Measurements from ENCODE around the gene DIPK1A. TPM values are rescaled to one million over a fixed set of nuclear protein-coding genes. Genes with fewer than 3 reads are reported as not detected.

The DIPK1A gene
- total and polyA plus RNA-seq, 9 donors, result 4.7 to 15.4 (median 8.6) TPM

DNA sequence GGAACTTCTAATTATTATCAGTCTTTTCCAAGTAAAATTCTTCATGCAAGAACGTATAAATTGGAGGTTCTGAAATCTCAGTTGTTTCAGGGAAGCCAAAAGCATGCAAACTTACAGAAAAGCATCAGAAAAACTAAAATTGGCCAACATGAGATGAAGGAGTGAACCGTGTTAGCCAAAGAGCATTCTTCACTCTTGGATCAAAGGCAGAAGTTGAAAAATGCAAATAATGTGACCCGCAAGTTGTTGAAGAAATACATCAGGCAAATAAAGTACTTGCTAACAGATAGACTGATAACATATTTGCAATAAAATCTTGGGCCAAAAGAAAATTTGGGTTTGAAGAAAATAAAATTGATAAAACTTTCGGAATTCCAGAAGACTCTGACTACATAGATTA, 29.6 kb downstream of the DIPK1A start:
- intact Hi-C loops (cut with DNase I), result no loop called here
- H3K9me3 ChIP-seq, result no peaks in the 10 kb centered on the region
- H3K36me3 ChIP-seq, result no peaks in the 10 kb centered on the region
- no peaks in the 10 kb centered on the region for H3K27me3 ChIP-seq
- H3K4me1 ChIP-seq (ENCODE audit: insufficient read depth), result peaks cover 2% of the 10 kb centered on the region
- H3K27ac ChIP-seq, result no peak overlapping the region
- no peak for DNase-seq
- WGBS, 3 donors, result 32 to 47% (median 46%) methylated on average over 4 of the region's 4 CpGs
- no peak overlapping the region for H3K4me3 ChIP-seq
- TF ChIP-seq, protein P1, sequence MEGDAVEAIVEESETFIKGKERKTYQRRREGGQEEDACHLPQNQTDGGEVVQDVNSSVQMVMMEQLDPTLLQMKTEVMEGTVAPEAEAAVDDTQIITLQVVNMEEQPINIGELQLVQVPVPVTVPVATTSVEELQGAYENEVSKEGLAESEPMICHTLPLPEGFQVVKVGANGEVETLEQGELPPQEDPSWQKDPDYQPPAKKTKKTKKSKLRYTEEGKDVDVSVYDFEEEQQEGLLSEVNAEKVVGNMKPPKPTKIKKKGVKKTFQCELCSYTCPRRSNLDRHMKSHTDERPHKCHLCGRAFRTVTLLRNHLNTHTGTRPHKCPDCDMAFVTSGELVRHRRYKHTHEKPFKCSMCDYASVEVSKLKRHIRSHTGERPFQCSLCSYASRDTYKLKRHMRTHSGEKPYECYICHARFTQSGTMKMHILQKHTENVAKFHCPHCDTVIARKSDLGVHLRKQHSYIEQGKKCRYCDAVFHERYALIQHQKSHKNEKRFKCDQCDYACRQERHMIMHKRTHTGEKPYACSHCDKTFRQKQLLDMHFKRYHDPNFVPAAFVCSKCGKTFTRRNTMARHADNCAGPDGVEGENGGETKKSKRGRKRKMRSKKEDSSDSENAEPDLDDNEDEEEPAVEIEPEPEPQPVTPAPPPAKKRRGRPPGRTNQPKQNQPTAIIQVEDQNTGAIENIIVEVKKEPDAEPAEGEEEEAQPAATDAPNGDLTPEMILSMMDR (IDR thresholded peaks at IDR 0.05), result no peak
- TF ChIP-seq EP300 (IDR thresholded peaks at IDR 0.05), result no peak

- 24 to 49% (median 42%) methylated on average over 1 of the region's 1 CpG for WGBS, 3 donors
- intact Hi-C loops (cut with DNase I), result no loop called here
- H3K27ac ChIP-seq, result no peak overlapping the region
Observed at GRCh38 chr1:92929461-92929860, 31.8 kb downstream of the DIPK1A start.

GRCh38 chr1:92927870-92928269, 33.4 kb downstream of the DIPK1A start:
- no peak for TF ChIP-seq POLR2A (IDR thresholded peaks at IDR 0.05)
- TF ChIP-seq, protein P1 (IDR thresholded peaks at IDR 0.05), result no peak
- TF ChIP-seq EP300 (IDR thresholded peaks at IDR 0.05), result no peak
- H3K4me1 ChIP-seq (ENCODE audit: insufficient read depth), result no peaks in the 10 kb centered on the region
- H3K9me3 ChIP-seq, result no peaks in the 10 kb centered on the region
- no peaks in the 10 kb centered on the region for H3K36me3 ChIP-seq
- intact Hi-C loops (cut with DNase I), result no loop called here
- DNase-seq, result no peak
- H3K27me3 ChIP-seq, result no peaks in the 10 kb centered on the region
- H3K4me3 ChIP-seq, result no peak overlapping the region
- no peak overlapping the region for H3K27ac ChIP-seq

More at GRCh38 chr1:92929461-92929860, 31.8 kb downstream of the DIPK1A start:
- Histone ChIP-seq H3K4me3 (no peak overlapping the region), H3K36me3 (no peaks in the 10 kb centered on the region), H3K9me3 (no peaks in the 10 kb centered on the region), H3K27me3 (no peaks in the 10 kb centered on the region), H3K4me1 (ENCODE audit: insufficient read depth) (no peaks in the 10 kb centered on the region)
- DNase-seq, result no peak
- no peak for TF ChIP-seq EP300 (IDR thresholded peaks at IDR 0.05)
- TF ChIP-seq POLR2A (IDR thresholded peaks at IDR 0.05), result no peak
- TF ChIP-seq, protein P1 (IDR thresholded peaks at IDR 0.05), result no peak

- TF ChIP-seq POLR2A (IDR thresholded peaks at IDR 0.05) (no peak), EP300 (IDR thresholded peaks at IDR 0.05) (no peak)
- TF ChIP-seq, protein P1 (IDR thresholded peaks at IDR 0.05), result no peak
- intact Hi-C loops (cut with DNase I), result no loop called here
Observed at GRCh38 chr1:92926873-92927272, 34.4 kb downstream of the DIPK1A start.

DNA sequence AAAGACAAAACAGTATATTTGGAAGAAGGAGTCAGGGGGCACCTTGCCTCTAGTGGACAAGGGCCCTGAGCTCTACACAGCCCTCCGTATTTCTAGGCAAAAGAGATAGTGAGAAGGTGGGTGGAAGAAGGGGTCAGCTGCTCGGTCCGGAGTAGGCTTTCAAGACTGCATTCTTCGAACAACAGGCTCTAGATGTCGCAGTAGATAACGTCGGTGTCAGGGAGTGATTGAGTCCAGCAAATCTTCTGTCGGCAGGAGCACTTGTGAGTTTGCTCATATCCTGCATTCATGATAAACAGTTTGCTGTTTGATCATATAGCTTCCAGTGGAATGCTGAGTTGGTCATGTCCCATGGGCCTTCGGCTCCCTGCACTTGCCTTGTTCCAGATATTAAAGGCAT, 36.8 kb downstream of the DIPK1A start:
- H3K36me3 ChIP-seq, result no peaks in the 10 kb centered on the region
- WGBS, 3 donors, result 91 to 94% (median 91%) methylated on average over 9 of the region's 9 CpGs
- H3K27me3 ChIP-seq, result no peaks in the 10 kb centered on the region
- intact Hi-C loops (cut with DNase I), result no loop called here
- no peak overlapping the region for H3K4me3 ChIP-seq
- no peaks in the 10 kb centered on the region for H3K9me3 ChIP-seq
- H3K4me1 ChIP-seq (ENCODE audit: insufficient read depth), result no peaks in the 10 kb centered on the region
- no peak for DNase-seq
- TF ChIP-seq EP300 (IDR thresholded peaks at IDR 0.05), result no peak
- TF ChIP-seq POLR2A (IDR thresholded peaks at IDR 0.05), result no peak
- TF ChIP-seq, protein P1 (IDR thresholded peaks at IDR 0.05), result no peak
- H3K27ac ChIP-seq, result no peak overlapping the region

More at GRCh38 chr1:92926873-92927272, 34.4 kb downstream of the DIPK1A start:
- Histone ChIP-seq H3K9me3 (no peaks in the 10 kb centered on the region), H3K4me1 (ENCODE audit: insufficient read depth) (no peaks in the 10 kb centered on the region), H3K27ac (no peak overlapping the region), H3K27me3 (no peaks in the 10 kb centered on the region), H3K4me3 (no peak overlapping the region), H3K36me3 (no peaks in the 10 kb centered on the region)
- 91 to 97% (median 95%) methylated on average over 1 of the region's 1 CpG for WGBS, 3 donors
- DNase-seq, result no peak
